Measurements from ENCODE around the gene POLQ. TPM values are rescaled to one million over a fixed set of nuclear protein-coding genes. Genes with fewer than 3 reads are reported as not detected.

The POLQ gene
- total and polyA plus RNA-seq, 2 of the 4 experiments (the other 2 are of a cell fraction) = 1.8 to 5.0 TPM

- no peak overlapping the region for H3K18ac ChIP-seq (ENCODE audit: low read depth, low read length)
- 100% methylated on average over 1 of the region's 3 CpGs; no CpG with 5 or more reads in 1 of the 2 experiments for WGBS, 2 experiments (ENCODE audit: extremely low coverage in 2 of 2, insufficient read length in 1 of 2)
- H4K20me1 ChIP-seq (ENCODE audit: insufficient read depth, low read length) = no peaks in the 10 kb centered on the region
- peak overlapping the region; percentile 56 for H2AFZ ChIP-seq (replicated peaks; ENCODE audit: low read length, poor library complexity)
- no peak overlapping the region for H4K91ac ChIP-seq (ENCODE audit: insufficient read depth, low read depth, low read length)
- ChIA-PET CTCF (no interaction called here), POLR2A (ENCODE audit: unreplicated experiment) (no interaction called here)
- intact Hi-C loops (cut with micrococcal nuclease) = no loop called here
- no peak overlapping the region for H2BK5ac ChIP-seq (ENCODE audit: low read depth, low read length, poor library complexity, severe bottlenecking)
- H3K4me3 ChIP-seq (ENCODE audit: insufficient read depth, low read depth, low read length) = no peak overlapping the region
- no peak overlapping the region for H3K4ac ChIP-seq (ENCODE audit: low read depth, low read length)
- no peak overlapping the region for H2BK15ac ChIP-seq (ENCODE audit: low read depth, low read length)
- H3K14ac ChIP-seq (replicated peaks; ENCODE audit: low read depth, low read length) = 0 out of 2 replicates have a peak overlapping the region, but pooled peaks have one; percentile 40
- DNase-seq (no peak), ATAC-seq (ENCODE audit: low read depth) (no peak)
- in situ Hi-C loops (cut with MboI; ENCODE audit: low sequenced_read_pairs) = loop anchor here (25.0 kb wide), 1 partner anchor 102 kb away; no protein-coding TSS in a partner anchor
- H3K4me2 ChIP-seq (ENCODE audit: low read depth, low read length) = no peak overlapping the region
- no peak overlapping the region for H3K27ac ChIP-seq (ENCODE audit: insufficient read depth, low read length)
- no peak overlapping the region for H2AK9ac ChIP-seq (replicated peaks; ENCODE audit: low read depth, low read length, poor library complexity)
- TF ChIP-seq RAD21 (IDR thresholded peaks at IDR 0.05; ENCODE audit: low read length) (no peak), RFX5 (IDR thresholded peaks at IDR 0.05; ENCODE audit: low read depth, low read length) (no peak), CHD1 (IDR thresholded peaks at IDR 0.05; ENCODE audit: low read depth, low read length) (no peak), FOS (IDR thresholded peaks at IDR 0.05; ENCODE audit: low read depth, low read length) (no peak), MAZ (IDR thresholded peaks at IDR 0.05; ENCODE audit: borderline replicate concordance, low read depth, low read length) (no peak), CTCF (conservative IDR thresholded peaks at IDR 0.05; ENCODE audit: low read depth, low read length) (no peak), RCOR1 (IDR thresholded peaks at IDR 0.05; ENCODE audit: insufficient replicate concordance, low read length) (no peak), POLR2A (IDR thresholded peaks at IDR 0.05; ENCODE audit: low read depth, low read length) (no peak), CEBPB (IDR thresholded peaks at IDR 0.05; ENCODE audit: low read depth, low read length) (no peak), NFE2L2 (IDR thresholded peaks at IDR 0.05; ENCODE audit: low read depth, low read length) (no peak), BHLHE40 (IDR thresholded peaks at IDR 0.05; ENCODE audit: low read depth, low read length) (no peak), MAFK (IDR thresholded peaks at IDR 0.05; ENCODE audit: low read depth, low read length) (no peak), MXI1 (IDR thresholded peaks at IDR 0.05; ENCODE audit: borderline replicate concordance, low read depth, low read length) (no peak), SMC3 (IDR thresholded peaks at IDR 0.05; ENCODE audit: low read depth, low read length) (no peak)
- TF ChIP-seq, protein P1, sequence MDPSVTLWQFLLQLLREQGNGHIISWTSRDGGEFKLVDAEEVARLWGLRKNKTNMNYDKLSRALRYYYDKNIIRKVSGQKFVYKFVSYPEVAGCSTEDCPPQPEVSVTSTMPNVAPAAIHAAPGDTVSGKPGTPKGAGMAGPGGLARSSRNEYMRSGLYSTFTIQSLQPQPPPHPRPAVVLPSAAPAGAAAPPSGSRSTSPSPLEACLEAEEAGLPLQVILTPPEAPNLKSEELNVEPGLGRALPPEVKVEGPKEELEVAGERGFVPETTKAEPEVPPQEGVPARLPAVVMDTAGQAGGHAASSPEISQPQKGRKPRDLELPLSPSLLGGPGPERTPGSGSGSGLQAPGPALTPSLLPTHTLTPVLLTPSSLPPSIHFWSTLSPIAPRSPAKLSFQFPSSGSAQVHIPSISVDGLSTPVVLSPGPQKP (IDR thresholded peaks at IDR 0.05; ENCODE audit: borderline replicate concordance, low read depth, low read length) = no peak
- TF ChIP-seq, protein P2, sequence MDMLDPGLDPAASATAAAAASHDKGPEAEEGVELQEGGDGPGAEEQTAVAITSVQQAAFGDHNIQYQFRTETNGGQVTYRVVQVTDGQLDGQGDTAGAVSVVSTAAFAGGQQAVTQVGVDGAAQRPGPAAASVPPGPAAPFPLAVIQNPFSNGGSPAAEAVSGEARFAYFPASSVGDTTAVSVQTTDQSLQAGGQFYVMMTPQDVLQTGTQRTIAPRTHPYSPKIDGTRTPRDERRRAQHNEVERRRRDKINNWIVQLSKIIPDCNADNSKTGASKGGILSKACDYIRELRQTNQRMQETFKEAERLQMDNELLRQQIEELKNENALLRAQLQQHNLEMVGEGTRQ (IDR thresholded peaks at IDR 0.05; ENCODE audit: low read depth, low read length) = no peak
- no peak overlapping the region for H3K9ac ChIP-seq (ENCODE audit: low read depth, low read length)
- no peak overlapping the region for H2AK5ac ChIP-seq (ENCODE audit: low read depth, low read length)
- H3K79me1 ChIP-seq (ENCODE audit: low read depth in 1 of 2, low read length in 2 of 2) = peaks cover 0 to 15% of the 10 kb centered on the region in 2 experiments; a peak in 3 of 4 replicates
- H4K5ac ChIP-seq (ENCODE audit: low read depth, low read length) = no peak overlapping the region
- no peaks in the 10 kb centered on the region; the same call in 1 of the 2 replicates for H3K4me1 ChIP-seq (ENCODE audit: control insufficient read depth, insufficient read depth, low read length)
- H2BK20ac ChIP-seq (ENCODE audit: low read depth, low read length) = no peak overlapping the region
- no peak overlapping the region for H3K23ac ChIP-seq (ENCODE audit: low read depth, low read length)
- no peak overlapping the region for H3K56ac ChIP-seq (ENCODE audit: extremely low read depth, insufficient read depth, low read length)
- H3K27me3 ChIP-seq (ENCODE audit: control insufficient read depth, insufficient read depth, low read length) = no peaks in the 10 kb centered on the region
- H3K9me1 ChIP-seq (ENCODE audit: insufficient read depth, low read length) = peaks cover 3% of the 10 kb centered on the region; the same call in 1 of the 2 replicates
- H4K8ac ChIP-seq (ENCODE audit: low read depth in 2 of 2, low read length in 2 of 2) = no peak overlapping the region
- H2BK120ac ChIP-seq (ENCODE audit: low read depth, low read length) = no peak overlapping the region
- BruUV-seq (replicated peaks) = no TSS peak
- peaks cover 1% of the 10 kb centered on the region; the same call in 1 of the 2 replicates for H3K36me3 ChIP-seq (ENCODE audit: control insufficient read depth, insufficient read depth, low read length)
- dilution Hi-C loops (cut with HindIII; ENCODE audit: low sequenced_read_pairs, unreplicated experiment) = no loop called here
- no peaks in the 10 kb centered on the region for H3K9me3 ChIP-seq (ENCODE audit: control insufficient read depth, insufficient read depth, low read length)
These were observed 31.3 kb downstream of the POLQ start for GRCh38 chr3:121514496-121514895.

All from IMR-90 (cell line).